Stimulated activated CD4-positive, alpha-beta T cell treated with anti-CD3 and anti-CD28 coated beads, TNF-alpha, amount 100 ng/mL, for 1 hour (primary cell): ENCODE data around the gene USP37.

Source experiments
- DNase-seq, 3 donors: peaks; one replicate each; pipeline ENCODE4 v3.0.0-alpha.2; 2020; ENCODE audit warnings: low read depth in 3 of 3, low spot score in 1 of 3

The USP37 gene, protein sequence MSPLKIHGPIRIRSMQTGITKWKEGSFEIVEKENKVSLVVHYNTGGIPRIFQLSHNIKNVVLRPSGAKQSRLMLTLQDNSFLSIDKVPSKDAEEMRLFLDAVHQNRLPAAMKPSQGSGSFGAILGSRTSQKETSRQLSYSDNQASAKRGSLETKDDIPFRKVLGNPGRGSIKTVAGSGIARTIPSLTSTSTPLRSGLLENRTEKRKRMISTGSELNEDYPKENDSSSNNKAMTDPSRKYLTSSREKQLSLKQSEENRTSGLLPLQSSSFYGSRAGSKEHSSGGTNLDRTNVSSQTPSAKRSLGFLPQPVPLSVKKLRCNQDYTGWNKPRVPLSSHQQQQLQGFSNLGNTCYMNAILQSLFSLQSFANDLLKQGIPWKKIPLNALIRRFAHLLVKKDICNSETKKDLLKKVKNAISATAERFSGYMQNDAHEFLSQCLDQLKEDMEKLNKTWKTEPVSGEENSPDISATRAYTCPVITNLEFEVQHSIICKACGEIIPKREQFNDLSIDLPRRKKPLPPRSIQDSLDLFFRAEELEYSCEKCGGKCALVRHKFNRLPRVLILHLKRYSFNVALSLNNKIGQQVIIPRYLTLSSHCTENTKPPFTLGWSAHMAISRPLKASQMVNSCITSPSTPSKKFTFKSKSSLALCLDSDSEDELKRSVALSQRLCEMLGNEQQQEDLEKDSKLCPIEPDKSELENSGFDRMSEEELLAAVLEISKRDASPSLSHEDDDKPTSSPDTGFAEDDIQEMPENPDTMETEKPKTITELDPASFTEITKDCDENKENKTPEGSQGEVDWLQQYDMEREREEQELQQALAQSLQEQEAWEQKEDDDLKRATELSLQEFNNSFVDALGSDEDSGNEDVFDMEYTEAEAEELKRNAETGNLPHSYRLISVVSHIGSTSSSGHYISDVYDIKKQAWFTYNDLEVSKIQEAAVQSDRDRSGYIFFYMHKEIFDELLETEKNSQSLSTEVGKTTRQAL

DNA sequence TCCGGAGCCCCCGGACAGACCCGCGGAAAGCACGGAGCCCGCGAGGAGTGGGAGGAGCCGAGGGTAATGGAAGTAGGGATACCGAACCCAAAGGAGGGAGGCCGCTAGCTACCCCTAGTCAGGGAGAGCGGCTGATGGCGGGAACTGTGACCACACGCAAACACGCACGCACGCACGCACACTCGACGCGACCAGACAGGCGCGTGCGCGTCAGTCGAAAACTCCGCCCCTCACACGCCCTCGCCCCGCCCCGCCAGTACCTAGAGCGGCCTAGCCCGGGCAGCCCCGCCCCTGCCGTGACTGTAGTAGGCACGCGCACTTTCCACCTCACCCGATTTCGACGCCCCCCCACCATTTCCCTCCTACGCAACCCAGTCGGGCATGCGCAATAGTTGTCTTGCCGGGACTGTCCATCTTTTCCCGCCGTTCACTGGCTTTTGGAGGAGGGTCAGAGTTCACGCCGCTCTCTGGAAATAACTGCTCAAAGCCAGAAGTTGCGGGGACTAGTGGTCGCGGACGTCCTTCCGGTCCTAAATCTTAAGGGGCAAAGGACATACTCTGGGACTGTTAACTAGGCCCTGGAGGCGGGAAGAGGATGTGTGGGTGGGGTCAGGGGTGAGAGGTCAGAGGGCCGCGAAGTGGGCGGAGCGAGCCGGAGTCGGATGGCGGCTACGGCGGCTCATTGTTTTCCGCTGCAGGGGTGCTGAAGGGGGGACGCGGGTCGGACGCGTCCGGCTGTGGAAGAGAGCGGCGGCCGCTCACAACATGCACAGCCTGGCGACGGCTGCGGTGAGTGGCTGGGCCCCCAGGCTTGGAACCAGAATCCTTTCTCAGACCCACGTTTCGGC lies at the start of gene USP37, which contains the start of gene CNOT9:
USP37 (minus strand) TSS at position 162 of the 848 bp plus-strand sequence. CDS start 9,698 bp downstream, outside the sequence.
CNOT9 (plus strand) TSS at position 650 of the 848 bp plus-strand sequence; CDS start at position 766, 116 bp downstream.
- DNase-seq: peak; percentile 99 to 100 (median 100)

DNA sequence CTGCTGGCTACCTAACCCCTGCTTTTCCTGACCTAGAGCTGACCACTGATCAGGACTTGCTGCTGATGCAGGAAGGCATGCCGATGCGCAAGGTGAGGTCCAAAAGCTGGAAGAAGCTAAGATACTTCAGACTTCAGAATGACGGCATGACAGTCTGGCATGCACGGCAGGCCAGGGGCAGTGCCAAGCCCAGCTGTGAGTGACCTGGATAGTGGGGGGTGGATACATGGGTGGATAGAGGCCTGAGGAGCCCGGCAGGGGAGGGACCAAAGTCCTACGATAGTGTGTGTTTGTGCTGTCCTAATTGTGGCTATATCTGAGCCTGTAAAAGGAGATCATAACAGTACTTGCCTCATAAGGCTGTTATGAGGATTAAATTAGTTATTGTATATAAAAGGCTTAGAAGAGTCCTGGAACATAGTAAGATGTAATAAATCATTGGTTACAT lies 47.7 kb upstream of the USP37 start:
- no peak for DNase-seq

DNA sequence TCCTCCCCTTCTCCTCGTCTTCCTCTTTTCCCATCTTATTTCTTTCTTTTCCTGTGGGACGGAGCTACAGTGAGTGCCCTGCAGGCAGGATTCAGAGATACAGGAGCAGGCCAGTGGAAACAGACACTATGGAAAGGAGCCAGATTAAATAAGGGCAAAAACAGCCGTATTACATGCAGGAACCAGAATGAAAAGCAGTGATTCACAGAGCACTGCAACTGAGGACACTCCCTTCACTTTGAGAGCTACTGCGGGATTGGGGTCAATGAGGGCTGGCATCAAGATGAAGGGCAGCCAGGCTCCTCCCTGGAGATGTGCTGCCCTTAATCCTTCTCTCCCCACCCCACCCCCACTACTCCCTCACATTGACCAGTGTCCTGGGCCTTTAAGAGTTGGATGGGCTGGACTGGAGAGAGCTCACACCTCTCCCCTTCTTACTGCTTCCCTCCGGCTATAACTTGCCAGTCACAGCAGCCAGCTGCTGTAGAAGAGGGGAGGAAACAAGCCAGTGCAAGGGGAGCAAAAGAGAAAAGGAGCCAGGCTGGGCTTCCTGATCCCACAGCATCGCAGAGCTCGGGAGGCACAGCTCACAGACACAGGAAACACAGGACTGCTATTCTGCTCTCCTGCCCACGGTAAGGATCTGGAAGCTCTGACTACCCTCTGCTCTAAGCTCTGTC lies 39.4 kb upstream of the USP37 start, which contains the start of gene PLCD4:
PLCD4 (plus strand) TSS at position 464 of the 680 bp plus-strand sequence. CDS start 7,841 bp downstream, outside the sequence.
- DNase-seq: no peak

DNA sequence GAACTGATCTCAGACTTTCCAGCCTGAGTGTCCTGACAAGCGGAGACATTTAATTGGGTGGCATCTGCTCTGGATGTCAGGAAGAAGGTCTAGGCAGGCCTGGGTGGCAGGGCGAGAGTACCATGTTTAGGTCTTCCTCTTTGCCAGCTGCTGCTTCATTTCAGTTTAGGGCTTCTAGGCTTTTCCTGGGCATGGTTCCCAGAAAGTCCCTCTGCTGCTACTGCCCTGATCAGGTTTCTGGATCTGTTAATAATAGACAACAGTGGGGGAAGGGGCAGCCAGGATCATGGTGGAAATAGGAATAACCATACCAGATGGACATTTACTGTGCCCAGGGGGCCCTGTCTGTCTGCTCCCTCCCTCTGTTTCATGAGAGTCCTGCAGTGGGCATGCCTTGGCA lies 37.3 kb upstream of the USP37 start:
- no peak for DNase-seq

DNA sequence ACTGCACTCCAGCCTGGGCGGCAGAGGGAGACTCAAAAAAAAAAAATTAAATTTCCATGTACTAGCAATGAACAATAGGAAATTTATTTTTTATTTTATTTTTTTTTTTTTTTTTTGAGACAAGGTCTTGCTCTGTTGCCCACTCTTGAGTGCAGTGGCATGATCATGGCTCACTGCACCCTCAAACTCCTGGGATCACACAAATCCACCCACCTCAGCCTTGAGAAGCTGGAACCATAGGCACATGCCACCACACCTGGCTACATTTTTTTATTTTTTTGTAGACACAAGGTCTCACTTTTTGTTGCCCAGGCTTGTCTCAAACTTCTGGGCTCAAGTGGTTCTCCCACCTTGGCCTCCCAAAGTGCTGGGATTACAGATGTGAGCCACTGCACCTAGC lies 17.4 kb upstream of the USP37 start:
- DNase-seq: no peak

DNA sequence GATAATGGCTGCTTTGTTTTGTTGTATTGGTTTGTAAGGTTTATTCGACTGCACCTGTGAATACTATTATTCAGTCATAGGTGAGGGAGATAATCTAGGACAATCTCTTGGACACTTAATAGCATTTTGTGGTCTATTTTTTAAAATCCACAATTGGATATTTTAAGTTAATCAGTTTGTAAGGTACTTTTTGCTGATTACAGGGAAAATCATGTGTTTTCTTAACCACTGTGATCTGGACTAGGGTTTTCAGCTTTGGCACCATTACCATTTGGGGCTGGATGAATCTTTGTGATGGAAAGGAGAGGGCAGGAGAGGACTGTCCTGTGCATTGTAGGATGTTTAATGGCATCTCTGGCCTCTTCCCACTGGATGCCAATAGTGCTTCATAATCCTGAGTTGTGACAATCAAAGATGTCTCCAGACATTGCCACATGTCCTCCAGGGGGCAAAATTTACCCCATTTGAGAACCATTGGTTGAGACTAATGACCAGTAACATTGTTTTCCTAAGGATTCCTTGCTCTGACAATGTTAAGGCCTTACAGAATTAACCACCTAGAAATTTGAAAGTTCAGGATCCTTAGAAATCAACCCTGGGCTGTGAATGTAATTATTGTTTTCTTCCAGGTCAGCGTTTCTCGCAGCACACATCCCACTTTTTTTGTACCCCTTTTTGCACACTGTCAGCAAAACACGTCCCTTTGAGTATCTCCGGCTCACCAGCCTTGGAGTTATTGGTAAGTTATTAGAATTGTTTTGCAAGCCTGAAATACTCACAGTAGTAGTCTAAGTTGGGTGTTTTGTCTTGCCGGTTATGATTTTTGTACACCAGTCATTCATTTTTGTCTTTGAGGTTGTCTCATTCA lies 16.1 kb upstream of the USP37 start:
- no peak for DNase-seq

DNA sequence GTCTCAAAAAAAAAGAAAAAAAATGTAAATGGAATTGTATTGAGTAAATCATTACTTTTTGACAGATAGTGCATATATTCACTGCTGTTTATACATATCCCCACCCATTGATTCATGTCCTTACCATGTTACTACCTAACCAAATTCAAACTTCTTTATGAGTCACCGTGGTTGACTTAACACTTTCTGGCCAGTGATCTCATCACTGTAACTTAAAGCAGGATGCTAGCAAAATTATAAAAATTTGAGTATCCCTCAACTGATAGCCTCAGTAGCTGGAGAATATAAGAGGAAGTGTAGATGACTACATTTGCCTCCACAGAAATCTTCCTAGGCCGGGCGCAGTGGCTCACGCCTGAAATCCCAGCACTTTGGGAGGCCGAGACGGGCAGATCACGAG lies 13.9 kb upstream of the USP37 start:
- DNase-seq: no peak

DNA sequence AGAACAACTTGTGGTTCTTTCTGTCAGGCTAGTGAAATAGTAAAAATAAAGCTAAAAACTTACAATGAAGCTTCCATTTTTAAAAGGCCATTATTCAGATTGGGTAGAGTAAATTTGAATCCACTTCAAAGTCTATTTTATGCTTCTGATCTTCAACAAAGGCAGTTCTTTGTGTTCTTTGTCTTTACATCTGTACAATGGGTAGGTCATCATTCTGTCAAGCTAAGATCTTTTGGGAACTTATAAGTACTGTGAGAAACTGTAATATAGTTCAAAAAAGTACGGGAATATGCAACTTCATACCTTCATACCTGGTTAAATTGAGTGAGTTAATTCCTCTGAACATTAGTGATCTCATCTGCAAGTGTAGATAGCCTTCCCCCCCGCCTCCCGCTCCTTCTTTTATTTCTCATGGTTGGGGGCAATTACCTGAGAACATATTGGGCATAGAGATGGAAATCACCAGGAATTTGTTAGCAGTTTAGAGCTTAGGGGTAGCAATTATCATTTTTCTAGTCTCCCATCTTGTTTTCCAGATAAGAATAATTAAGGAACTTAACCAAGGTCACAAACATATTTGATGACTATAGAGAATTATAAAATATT lies 10.2 kb upstream of the USP37 start:
- no peak for DNase-seq

DNA sequence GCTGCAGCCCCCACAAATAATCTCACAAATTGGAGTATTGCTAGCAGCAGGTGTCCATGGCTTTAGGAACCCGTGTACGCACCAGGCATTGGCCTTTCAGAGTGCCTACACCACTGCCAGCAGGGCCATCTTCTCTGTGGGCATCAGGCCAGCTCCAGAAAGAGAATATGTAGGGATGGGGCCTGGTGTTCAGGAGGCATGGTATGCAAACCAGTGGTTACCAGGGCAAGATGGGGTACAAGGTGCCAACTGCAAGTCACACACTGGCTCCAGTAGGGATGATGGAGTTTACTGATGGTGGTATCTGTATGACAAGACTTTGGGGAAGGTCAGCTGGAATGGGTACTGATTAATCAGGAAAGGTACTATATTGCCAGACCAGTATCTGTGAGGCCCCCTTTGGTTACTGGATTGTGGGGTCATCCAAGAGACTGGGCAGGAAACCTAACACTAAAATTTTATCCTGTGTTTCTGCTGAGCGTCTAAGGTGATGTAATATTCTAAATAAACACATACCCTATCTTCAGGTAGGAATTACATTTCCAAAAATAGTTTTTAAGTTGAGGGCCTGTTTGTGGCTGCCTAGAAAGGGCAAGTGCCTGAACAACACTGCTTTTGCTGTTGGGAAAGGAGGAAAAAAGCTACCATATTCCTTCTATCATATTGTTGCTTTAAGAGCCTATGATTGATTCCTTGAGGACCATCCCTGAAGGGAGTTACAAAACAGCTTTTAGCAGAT lies 9.5 kb upstream of the USP37 start:
- no peak for DNase-seq

DNA sequence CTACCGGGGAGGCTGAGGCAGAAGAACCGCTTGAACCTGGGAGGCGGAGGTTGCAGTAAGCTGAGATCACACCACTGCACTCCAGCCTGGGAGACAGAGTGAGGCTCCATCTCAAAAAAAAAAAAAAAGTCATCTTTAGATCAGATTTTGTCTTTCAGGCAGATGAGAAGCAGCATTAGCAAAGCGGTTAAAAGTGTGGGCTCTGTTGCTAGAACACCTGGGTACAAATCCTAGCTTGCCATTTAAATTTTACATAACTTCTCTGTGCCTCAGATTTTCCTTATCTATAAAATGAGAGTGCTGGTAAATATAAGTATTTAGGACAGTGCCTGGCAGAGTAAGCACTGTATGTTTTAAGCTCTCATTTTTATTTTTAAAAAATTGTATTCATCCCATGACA lies 8.7 kb upstream of the USP37 start:
- DNase-seq: no peak

DNA sequence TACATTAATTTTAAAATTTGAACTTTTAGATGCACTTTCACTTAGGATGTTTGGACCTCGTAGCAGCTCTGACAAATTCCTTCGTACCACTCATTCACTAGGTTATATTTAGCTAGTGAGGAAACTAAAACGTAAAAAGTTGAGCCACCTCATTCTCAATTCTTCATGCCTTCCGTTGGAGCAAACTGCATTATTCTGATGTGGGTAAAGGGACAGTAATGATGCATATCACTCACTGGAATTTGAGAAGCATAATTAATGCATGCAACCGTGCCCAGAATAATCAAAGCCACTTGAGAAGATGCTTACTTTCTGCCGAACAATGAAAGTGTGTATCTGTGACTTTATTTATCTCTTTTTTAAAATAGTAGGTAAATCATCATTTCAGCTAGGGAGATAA lies 2.7 kb upstream of the USP37 start:
- DNase-seq: no peak

DNA sequence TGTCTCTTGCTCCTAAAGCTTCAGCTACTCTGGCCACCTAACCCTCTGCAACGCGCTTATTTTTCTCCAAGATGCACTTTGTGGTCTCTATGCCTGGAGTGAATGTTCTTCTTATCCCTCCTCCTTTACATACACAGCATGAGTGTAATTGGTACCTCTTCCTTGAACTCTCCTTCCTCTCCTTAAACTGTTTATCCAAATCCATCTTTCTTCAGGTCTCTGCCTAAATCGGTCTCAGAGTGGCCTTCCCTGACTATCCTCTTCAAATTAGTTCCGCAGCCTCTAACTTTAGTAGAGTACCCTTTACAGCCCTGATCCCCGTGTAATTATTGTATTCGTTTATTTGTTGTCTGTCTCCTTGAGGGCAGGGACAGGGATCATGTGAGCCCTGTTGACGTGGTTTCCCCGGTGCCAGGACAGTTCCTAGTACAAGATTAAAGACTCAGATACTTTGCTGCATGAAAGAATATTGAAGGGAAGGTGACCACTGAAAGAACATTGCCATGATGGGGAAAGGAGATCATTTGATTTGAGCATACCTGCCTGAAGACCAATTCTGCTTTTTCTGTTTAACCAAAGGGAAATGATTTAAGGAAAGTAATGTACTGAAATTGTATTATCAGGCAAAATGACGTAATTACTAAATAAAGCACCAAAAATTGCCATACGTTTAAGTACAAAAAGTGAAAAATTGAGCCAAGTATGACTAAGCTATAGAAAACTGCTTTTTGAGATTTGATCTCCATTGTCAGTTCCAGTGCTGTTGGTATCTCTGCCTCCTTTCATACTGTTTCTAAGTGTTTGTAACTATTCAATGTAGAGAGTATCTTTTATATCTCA lies 1.7 kb upstream of the USP37 start:
- no peak for DNase-seq

DNA sequence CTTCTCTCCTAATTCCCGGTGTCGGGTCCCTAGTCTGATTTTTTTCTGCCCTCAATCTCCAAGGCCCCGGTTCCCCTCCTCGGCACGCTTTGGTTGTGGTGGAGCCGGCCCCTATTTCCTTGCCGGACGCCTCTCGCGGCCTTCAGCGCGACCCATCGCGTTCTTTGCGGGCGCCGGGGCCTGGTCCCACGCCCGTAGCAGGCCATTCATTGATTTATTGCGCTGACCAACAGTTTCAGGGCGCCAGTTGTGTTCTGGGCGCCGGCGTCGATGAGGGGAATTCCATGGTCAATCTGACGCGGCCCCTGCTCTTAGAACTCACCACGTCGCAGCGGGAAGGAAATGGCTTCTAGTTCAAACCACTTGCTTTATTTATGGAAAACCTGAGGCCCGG lies 884 bp upstream of the USP37 start:
- DNase-seq: peak; percentile 23 to 45 (median 31)

DNA sequence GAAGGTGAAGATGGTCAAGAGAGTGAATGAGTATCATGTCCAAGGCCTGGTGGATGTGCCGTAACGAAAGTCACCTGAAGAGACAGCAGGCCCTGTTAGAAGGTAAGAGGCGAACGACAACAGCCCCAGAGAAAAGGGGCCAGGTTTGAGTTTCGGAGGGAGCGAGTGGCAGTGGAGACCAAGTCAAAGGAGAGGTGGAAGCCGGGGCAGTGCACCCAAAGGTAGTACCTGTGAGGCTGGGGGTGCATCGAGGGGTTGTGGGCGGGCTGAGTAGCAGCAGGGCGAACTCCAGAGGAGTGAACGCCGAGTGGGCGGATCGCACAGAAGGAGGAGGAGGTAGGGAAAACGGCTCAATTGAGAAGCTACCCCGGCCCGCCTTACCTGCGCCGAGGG lies 358 bp downstream of the USP37 start:
- no peak for DNase-seq

DNA sequence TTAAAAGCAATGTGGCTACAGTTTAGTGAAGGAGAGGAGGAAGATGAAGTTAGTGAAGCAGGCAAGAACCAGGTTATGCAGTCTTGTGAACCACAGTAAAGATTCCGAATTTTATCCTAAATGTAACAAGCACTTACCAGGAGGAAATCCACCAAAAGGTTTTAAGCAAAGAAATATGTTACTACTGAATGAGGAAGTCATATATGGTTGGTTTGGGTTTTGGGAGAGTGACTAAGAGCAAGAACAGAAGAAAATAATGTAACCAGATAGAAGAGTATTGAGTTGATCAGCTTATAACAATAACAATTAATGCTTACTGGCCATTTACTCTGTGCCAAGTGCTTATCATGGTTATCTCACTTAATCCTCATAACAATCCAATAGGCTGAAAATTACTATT lies 1.9 kb downstream of the USP37 start:
- DNase-seq: no peak

DNA sequence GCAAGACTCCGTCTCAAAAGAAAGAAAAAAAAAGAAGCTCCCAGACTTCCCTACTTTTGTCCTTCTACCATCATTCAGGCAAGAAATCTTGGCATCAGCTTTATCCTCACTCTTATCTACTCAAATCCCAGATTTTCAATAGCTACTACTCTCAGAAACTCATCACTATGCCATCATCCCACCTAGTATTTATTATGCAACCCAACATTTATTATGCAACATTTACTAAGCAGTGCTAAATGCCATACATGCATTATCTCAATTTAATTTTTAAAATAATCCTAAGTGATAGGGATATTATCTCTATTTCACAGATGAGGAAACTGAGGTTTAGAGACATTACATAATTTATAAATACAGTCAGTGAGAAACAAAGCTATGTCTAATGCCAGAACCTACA lies 4.1 kb downstream of the USP37 start:
- no peak for DNase-seq

DNA sequence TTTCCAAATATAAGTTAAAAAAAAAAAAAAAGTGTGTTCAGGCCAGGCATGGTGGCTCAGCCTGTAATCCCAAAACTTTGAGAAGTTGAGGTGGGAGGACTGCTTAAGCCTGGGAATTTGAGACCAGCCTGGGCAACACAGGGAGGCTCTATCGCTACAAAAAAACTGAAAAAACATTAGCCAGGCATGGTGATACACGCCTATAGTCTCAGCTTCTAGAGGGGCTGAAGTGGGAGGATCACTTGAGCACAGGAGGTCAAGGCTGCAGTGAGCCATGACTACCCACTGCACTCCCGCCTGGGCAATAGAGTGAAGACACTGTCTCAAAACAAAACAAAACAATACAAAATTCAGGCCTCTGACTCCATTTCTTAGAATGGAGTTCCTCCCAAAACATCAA lies 9.2 kb downstream of the USP37 start:
- DNase-seq: no peak
